ENCODE results near the gene SUPT4H1.

The SUPT4H1 gene

GRCh38 chr17:58330538-58330996 is 21.4 kb downstream of the SUPT4H1 start:
- no peak for DNase-seq (ENCODE audit: low read depth, low spot score)
- TF ChIP-seq CTCF (IDR thresholded peaks at IDR 0.05; ENCODE audit: low read depth, low read length): no peak
- in situ Hi-C loops (cut with HindIII; ENCODE audit: low sequenced_read_pairs): no loop called here
- no peak overlapping the region for H3K4me3 ChIP-seq (ENCODE audit: low read depth, low read length)

GRCh38 chr17:58329810-58330537 is 22.0 kb downstream of the SUPT4H1 start:
- no peak for TF ChIP-seq CTCF (IDR thresholded peaks at IDR 0.05; ENCODE audit: low read depth, low read length)
- in situ Hi-C loops (cut with HindIII; ENCODE audit: low sequenced_read_pairs): no loop called here
- no peak for DNase-seq (ENCODE audit: low read depth, low spot score)
- H3K4me3 ChIP-seq (ENCODE audit: low read depth, low read length): no peak overlapping the region

- in situ Hi-C loops (cut with HindIII; ENCODE audit: low sequenced_read_pairs): no loop called here
- H3K4me3 ChIP-seq (ENCODE audit: low read depth, low read length): no peak overlapping the region
- DNase-seq (ENCODE audit: low read depth, low spot score): no peak
- TF ChIP-seq CTCF (IDR thresholded peaks at IDR 0.05; ENCODE audit: low read depth, low read length): peak; percentile 29
Measured at GRCh38 chr17:58329035-58329809, 22.8 kb downstream of the SUPT4H1 start.

DNA sequence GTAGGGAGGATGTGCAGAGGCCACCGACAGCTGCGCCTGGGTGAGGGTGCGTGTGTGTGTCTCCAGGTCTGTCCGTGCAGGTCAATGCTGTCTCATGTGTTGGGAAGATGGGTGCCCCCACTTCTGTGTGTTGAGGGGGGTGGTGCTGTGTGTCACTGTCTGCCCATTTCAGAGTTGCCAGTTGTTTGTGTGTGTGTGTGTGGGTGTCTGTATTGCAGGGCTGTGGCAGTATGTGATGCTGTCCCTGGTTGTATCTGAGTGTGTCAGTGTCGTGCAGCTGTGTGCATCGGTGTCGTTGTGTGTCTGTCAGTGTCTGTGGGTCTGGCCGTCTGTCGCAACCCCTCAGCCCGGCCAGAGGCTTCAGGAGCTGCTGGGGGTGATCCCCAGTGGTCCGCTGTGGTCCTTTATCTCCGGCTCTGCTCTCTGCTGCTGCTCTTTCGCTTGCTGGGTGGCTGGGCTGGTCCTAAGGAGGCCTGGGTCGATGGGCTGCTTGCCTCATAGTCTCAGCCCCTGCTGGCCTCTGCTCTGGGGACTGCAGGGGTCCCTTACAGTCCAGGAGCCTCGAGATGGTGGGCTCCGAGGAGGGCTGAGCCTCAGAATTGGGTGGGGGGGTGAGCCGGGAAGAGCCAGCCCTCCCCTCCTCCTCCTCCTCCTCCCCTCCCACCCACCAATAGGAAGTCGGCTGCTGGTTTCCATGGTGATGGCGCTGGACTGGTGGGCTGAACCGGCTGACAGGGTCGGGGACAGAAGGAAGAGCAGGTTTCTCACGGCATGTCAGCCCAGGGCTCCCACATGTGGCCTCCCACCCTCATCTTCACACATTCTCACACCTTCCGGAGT is 23.6 kb downstream of the SUPT4H1 start, which contains the start of gene TSPOAP1:
Gene TSPOAP1 (minus strand): TSS at position 601 of the 840 bp plus-strand sequence. CDS start 875 bp downstream, outside the sequence.
- no peak for DNase-seq (ENCODE audit: low read depth, low spot score)
- no peak within 1 kb of the TSS for H3K4me3 ChIP-seq (ENCODE audit: low read depth, low read length)
- no peak for TF ChIP-seq CTCF (IDR thresholded peaks at IDR 0.05; ENCODE audit: low read depth, low read length)
- in situ Hi-C loops (cut with HindIII; ENCODE audit: low sequenced_read_pairs): no loop called here

DNA sequence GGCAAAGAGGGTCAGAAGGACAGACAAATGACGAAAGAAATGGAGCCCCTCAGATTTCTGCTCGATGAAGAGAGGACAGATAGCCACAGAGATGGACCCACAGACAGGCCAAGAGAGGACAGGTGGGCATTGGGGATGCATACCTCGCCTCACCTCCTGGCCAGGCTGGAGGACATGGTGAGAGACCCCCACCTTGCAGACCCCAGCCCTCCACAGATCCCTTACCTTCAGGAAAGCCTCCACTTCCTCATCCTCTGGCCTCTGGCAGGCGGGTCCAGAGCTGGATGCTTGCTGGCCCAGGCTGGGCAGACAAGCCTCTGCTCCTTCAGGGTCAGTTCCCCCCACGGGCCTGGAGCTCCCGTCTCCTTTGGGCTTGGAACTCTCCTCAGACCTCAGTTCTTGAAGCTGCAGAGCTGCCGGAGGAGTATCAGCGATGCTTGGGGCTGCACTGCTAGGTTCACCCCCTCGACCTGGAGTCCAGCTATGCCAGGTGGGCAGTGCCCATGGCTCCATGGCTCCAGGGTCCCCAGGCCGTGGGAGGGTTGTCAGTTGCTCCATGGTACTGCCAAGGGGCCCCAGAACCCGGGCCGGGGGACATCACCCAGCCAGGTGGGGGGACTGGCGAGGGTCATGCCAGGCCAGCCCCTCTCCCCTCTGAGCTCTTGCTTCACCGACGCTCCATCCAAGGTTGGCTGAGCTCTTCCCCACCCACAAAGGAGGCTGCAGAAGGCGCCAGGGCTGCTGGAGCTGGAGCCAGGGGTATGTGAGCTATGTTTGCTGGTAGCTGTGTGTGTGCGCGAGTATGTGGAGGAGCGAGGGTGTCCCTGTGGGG is 24.4 kb downstream of the SUPT4H1 start:
- in situ Hi-C loops (cut with HindIII; ENCODE audit: low sequenced_read_pairs): no loop called here
- DNase-seq (ENCODE audit: low read depth, low spot score): no peak
- no peak for TF ChIP-seq CTCF (IDR thresholded peaks at IDR 0.05; ENCODE audit: low read depth, low read length)
- H3K4me3 ChIP-seq (ENCODE audit: low read depth, low read length): no peak overlapping the region
